ENCODE results near the gene HIPK1. TPM values are rescaled to one million over a fixed set of nuclear protein-coding genes. Genes with fewer than 3 reads are reported as not detected.

The HIPK1 gene
- total and polyA plus RNA-seq, 3 donors from 2014 or later: 102 to 128 (median 116) TPM

DNA sequence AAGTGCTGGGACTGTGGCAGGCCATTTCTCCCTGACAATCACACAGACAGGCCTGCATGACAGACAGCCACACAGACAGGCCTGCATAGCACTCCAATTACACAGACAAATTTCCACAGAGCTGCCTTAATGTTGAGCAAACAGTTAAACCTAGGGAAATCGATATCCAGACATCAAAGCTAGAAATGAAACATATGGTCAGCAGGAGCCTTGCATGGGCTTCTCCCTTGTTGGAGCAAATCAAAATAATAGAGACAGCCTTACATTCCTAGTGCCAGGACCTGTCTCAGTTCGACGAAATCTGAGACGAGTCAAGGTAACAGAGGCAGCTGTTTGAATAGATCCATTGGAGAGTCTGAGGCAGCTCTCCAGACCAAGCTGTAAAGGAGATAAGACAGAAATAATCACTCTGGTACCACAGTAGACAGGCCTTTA, 92.6 kb downstream of the HIPK1 start:
- intact Hi-C loops (cut with DNase I; ENCODE audit: low total_unique reads): no loop called here

DNA sequence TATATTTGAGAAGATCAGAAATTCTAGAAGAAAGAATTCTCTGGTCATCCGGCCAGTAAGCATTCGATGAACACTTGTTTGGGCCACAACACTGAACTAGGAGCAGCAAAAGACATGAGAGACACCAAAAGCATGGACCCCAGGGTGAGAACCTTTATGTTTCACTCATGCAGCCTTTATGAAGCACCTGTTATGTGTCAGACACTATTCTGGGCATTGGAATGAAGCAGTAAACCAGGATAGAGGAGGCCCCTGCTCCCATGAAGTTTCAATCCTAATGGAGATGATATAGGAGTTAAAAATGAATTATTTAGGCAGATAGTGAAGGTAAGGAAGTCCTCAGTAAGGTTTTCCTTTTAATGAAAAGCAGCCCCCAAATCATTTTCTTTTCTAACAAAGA, 93.8 kb downstream of the HIPK1 start:
- TF ChIP-seq, protein P1, sequence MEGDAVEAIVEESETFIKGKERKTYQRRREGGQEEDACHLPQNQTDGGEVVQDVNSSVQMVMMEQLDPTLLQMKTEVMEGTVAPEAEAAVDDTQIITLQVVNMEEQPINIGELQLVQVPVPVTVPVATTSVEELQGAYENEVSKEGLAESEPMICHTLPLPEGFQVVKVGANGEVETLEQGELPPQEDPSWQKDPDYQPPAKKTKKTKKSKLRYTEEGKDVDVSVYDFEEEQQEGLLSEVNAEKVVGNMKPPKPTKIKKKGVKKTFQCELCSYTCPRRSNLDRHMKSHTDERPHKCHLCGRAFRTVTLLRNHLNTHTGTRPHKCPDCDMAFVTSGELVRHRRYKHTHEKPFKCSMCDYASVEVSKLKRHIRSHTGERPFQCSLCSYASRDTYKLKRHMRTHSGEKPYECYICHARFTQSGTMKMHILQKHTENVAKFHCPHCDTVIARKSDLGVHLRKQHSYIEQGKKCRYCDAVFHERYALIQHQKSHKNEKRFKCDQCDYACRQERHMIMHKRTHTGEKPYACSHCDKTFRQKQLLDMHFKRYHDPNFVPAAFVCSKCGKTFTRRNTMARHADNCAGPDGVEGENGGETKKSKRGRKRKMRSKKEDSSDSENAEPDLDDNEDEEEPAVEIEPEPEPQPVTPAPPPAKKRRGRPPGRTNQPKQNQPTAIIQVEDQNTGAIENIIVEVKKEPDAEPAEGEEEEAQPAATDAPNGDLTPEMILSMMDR (IDR thresholded peaks at IDR 0.05): no peak
- no peak for TF ChIP-seq POLR2A (IDR thresholded peaks at IDR 0.05)
- H3K27ac ChIP-seq: no peak overlapping the region
- no peaks in the 10 kb centered on the region for H3K4me1 ChIP-seq
- no peaks in the 10 kb centered on the region for H3K9me3 ChIP-seq
- H3K27me3 ChIP-seq: no peaks in the 10 kb centered on the region
- 91 to 95% methylated on average over 2 of the region's 2 CpGs for WGBS, 2 donors
- no peaks in the 10 kb centered on the region for H3K36me3 ChIP-seq (ENCODE audit: low read depth, missing control alignments)
- no peak for DNase-seq
- intact Hi-C loops (cut with DNase I; ENCODE audit: low total_unique reads): no loop called here
- no peak overlapping the region for H3K4me3 ChIP-seq

More for the DNA sequence above, 92.6 kb downstream of the HIPK1 start:
- no peak overlapping the region for H3K27ac ChIP-seq
- no peaks in the 10 kb centered on the region for H3K9me3 ChIP-seq
- no peaks in the 10 kb centered on the region for H3K4me1 ChIP-seq
- H3K36me3 ChIP-seq (ENCODE audit: low read depth, missing control alignments): no peaks in the 10 kb centered on the region
- no peaks in the 10 kb centered on the region for H3K27me3 ChIP-seq
- WGBS, 2 donors: 46 to 78% methylated on average over 4 of the region's 4 CpGs
- no peak for DNase-seq
- no peak for TF ChIP-seq POLR2A (IDR thresholded peaks at IDR 0.05)
- TF ChIP-seq, protein P1 (IDR thresholded peaks at IDR 0.05): no peak
- H3K4me3 ChIP-seq: no peak overlapping the region

DNA sequence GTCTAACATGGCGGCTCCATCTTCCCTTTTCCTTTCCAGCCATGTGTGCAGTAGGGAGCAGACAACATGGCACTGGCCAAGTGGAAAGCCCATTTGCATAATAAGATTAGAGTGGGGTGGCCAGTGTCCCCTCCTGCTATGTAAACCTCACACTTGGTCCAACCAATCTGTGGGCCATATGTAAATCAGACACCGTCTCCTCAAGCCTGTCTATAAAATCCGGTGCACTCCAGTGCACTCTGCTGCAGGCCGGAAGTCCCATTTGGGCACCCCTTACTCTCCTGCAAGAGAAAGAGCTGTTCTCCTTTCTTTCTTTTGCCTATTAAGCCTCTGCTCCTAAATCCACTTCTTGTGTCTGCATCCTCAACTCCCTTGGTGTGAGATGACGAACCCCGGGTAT, 94.3 kb downstream of the HIPK1 start:
- no peaks in the 10 kb centered on the region for H3K4me1 ChIP-seq
- H3K27me3 ChIP-seq: no peaks in the 10 kb centered on the region
- H3K9me3 ChIP-seq: no peaks in the 10 kb centered on the region
- no peak overlapping the region for H3K4me3 ChIP-seq
- no peak for DNase-seq
- TF ChIP-seq, protein P1 (IDR thresholded peaks at IDR 0.05): no peak
- no peak for TF ChIP-seq POLR2A (IDR thresholded peaks at IDR 0.05)
- H3K27ac ChIP-seq: no peak overlapping the region
- 82 to 88% methylated on average over 6 of the region's 6 CpGs for WGBS, 2 donors
- no peaks in the 10 kb centered on the region for H3K36me3 ChIP-seq (ENCODE audit: low read depth, missing control alignments)
- intact Hi-C loops (cut with DNase I; ENCODE audit: low total_unique reads): no loop called here

DNA sequence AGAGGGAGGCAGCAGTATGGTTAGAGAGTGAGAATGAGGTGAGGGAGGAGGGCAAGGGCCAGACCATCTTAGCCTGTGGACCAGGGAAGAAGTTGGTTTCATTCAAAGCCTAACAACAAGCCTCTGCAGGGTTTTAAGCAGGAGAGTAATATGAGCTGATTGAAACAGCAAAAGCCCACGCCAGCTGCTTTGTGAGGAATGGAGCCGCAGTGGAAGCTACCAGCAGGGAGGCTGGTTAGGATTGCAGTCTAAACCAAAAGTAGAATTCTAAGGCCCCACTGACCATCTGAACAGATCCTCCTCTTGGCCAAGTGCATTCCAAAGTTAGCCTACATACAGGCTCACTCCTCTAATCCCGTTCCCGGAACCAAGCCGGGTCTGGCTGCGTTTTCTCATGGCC, 94.9 kb downstream of the HIPK1 start:
- TF ChIP-seq, protein P1 (IDR thresholded peaks at IDR 0.05): no peak
- no peak for TF ChIP-seq POLR2A (IDR thresholded peaks at IDR 0.05)
- Histone ChIP-seq H3K36me3 (ENCODE audit: low read depth, missing control alignments) (no peaks in the 10 kb centered on the region), H3K4me3 (no peak overlapping the region), H3K27ac (no peak overlapping the region), H3K27me3 (no peaks in the 10 kb centered on the region), H3K9me3 (no peaks in the 10 kb centered on the region), H3K4me1 (no peaks in the 10 kb centered on the region)
- intact Hi-C loops (cut with DNase I; ENCODE audit: low total_unique reads): no loop called here
- DNase-seq: no peak
- WGBS, 2 donors: 28 to 31% methylated on average over 6 of the region's 6 CpGs

DNA sequence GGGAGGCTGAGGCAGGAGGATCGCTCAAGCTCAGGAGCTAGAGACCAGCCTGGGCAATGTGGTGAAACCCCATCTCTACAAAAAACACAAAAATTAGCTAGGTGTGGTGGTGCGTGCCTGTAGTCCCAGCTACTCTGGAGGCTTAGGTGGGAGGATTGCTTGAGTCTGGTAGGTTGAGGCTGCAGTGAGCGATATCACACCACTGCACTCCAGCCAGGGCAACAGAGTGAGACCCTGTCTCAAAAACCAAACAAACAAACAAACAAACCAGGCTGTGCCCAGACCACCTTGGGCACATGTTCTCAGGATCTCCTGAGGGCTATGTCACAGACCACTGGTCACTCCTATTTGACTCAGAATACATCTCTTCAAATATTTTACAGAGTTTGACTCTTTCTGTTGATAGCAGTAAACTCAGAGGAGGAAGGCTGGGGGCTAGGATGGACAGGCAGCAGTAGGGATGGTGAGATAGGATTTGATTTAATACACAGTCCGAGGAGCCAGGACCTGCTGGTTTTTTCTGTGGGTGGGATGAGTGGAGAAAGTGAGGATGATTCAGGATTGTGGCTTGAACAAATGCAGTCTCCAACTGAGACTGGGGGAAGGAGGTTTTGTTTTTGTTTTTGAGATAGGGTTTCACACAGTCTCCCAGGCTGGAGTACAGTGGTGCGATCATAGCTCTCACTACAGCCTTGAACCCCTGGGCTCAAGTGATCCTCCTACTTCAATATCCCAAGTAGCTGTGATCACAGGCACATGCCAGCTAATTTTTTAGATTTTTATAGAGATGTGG, 96.7 kb downstream of the HIPK1 start:
- Histone ChIP-seq H3K4me1 (no peaks in the 10 kb centered on the region), H3K27me3 (no peaks in the 10 kb centered on the region), H3K27ac (no peak overlapping the region), H3K9me3 (no peaks in the 10 kb centered on the region), H3K4me3 (no peak overlapping the region), H3K36me3 (ENCODE audit: low read depth, missing control alignments) (no peaks in the 10 kb centered on the region)
- WGBS, 2 donors: 90 to 91% methylated on average over 5 of the region's 5 CpGs
- TF ChIP-seq POLR2A (IDR thresholded peaks at IDR 0.05): no peak
- TF ChIP-seq, protein P1 (IDR thresholded peaks at IDR 0.05): no peak
- intact Hi-C loops (cut with DNase I; ENCODE audit: low total_unique reads): no loop called here
- no peak for DNase-seq

Measured in testis (tissue), 3 donors.